Loucy (cell line): ENCODE results near the gene IRF7.
A peak's percentile ranks its signal among the peaks of the same experiment; 100 is the strongest.

Experiments
- EZH2phosphoT487 ChIP-seq: fragments of 200-600 bp; IDR thresholded peaks from 2 replicates; pipeline ENCODE4 v1.6.1; 2018; ENCODE audit warnings: antibody characterized with exemption, mild to moderate bottlenecking, moderate library complexity, borderline replicate concordance
- TF ChIP-seq, protein P1 (sequence below): fragments of 200-600 bp; sonication (generic); conservative IDR thresholded peaks from 2 replicates; pipeline ENCODE4 v1.5.1; 2014; ENCODE audit warnings: mild to moderate bottlenecking, antibody characterized with exemption, low read length

DNA sequence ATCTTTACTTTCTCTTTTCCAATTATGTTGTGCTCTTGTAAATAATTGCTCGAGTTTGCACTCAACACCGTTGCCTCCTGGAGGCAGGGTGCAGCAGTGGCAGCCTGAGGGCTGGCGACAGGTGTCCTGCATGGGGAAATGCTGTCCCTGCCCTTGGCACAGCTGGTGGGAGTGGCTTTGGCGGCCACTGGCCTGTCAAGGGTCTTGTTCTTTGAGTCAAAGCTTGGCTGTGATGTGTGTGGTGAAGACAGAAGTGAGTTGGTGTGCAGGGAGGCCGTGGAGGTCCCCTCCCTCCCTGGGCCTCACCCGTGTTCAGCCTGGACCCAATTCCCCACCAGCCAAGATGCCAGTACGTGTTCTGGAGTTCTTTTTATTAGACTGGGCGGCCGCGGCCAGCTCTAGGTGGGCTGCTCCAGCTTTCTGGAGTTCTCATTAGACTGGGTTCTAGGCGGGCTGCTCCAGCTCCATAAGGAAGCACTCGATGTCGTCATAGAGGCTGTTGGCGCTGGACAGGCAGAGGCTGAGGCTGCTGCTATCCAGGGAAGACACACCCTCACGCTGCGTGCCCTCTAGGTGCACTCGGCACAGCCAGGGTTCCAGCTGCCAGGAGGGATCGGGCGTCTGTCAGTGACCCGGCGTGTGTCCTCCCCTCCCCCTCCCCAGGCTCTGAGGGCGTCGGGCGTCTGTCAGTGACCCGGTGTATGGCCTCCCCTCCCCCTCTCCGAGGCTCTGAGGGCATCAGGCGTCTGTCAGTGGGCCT, 3.4 kb downstream of the IRF7 start:
- TF ChIP-seq, protein P1, sequence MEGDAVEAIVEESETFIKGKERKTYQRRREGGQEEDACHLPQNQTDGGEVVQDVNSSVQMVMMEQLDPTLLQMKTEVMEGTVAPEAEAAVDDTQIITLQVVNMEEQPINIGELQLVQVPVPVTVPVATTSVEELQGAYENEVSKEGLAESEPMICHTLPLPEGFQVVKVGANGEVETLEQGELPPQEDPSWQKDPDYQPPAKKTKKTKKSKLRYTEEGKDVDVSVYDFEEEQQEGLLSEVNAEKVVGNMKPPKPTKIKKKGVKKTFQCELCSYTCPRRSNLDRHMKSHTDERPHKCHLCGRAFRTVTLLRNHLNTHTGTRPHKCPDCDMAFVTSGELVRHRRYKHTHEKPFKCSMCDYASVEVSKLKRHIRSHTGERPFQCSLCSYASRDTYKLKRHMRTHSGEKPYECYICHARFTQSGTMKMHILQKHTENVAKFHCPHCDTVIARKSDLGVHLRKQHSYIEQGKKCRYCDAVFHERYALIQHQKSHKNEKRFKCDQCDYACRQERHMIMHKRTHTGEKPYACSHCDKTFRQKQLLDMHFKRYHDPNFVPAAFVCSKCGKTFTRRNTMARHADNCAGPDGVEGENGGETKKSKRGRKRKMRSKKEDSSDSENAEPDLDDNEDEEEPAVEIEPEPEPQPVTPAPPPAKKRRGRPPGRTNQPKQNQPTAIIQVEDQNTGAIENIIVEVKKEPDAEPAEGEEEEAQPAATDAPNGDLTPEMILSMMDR, result peak; percentile 30; the same call in 1 of the 2 replicates
- TF ChIP-seq EZH2phosphoT487, result no peak
